ENCODE data around the gene UPP1. TPM values are rescaled to one million over a fixed set of nuclear protein-coding genes. Genes with fewer than 3 reads are reported as not detected.

Gene UPP1
- total RNA-seq, 1 donor from 2014 or later = 10.6 TPM

DNA sequence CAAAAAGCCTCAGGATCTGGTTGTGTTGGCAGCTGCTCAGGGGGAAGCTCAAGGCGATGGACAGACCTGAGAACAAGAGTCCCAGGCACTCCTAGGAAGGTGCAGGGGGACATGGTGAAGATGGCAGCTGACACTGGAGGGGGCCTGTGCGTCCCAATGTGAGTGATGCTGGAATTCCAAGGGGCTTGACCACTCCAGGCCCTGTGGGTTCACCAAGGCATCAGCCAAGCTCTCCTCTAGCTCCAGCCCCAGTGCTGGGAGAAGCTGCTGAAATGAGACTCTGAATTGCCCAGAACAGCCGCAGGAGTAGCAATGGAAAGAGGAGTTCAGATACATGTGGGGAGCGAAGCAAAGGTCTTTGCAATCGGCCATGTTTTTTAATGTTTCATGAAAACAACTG lies 16.0 kb downstream of the UPP1 start:
- Mint-ChIP-seq H3K27me3 (no peaks in the 10 kb centered on the region), H3K4me3 (ENCODE audit: low read depth) (no peak overlapping the region), H3K4me1 (ENCODE audit: low read depth) (peaks cover 5% of the 10 kb centered on the region), H3K27ac (no peak overlapping the region), H3K9me3 (ENCODE audit: low read depth) (no peaks in the 10 kb centered on the region), H3K36me3 (ENCODE audit: insufficient read depth) (peaks cover 29% of the 10 kb centered on the region)
- DNase-seq (ENCODE audit: low spot score, unreplicated experiment) = no peak
- TF ChIP-seq, protein P1, sequence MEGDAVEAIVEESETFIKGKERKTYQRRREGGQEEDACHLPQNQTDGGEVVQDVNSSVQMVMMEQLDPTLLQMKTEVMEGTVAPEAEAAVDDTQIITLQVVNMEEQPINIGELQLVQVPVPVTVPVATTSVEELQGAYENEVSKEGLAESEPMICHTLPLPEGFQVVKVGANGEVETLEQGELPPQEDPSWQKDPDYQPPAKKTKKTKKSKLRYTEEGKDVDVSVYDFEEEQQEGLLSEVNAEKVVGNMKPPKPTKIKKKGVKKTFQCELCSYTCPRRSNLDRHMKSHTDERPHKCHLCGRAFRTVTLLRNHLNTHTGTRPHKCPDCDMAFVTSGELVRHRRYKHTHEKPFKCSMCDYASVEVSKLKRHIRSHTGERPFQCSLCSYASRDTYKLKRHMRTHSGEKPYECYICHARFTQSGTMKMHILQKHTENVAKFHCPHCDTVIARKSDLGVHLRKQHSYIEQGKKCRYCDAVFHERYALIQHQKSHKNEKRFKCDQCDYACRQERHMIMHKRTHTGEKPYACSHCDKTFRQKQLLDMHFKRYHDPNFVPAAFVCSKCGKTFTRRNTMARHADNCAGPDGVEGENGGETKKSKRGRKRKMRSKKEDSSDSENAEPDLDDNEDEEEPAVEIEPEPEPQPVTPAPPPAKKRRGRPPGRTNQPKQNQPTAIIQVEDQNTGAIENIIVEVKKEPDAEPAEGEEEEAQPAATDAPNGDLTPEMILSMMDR (IDR thresholded peaks at IDR 0.05; ENCODE audit: unreplicated experiment) = no peak

DNA sequence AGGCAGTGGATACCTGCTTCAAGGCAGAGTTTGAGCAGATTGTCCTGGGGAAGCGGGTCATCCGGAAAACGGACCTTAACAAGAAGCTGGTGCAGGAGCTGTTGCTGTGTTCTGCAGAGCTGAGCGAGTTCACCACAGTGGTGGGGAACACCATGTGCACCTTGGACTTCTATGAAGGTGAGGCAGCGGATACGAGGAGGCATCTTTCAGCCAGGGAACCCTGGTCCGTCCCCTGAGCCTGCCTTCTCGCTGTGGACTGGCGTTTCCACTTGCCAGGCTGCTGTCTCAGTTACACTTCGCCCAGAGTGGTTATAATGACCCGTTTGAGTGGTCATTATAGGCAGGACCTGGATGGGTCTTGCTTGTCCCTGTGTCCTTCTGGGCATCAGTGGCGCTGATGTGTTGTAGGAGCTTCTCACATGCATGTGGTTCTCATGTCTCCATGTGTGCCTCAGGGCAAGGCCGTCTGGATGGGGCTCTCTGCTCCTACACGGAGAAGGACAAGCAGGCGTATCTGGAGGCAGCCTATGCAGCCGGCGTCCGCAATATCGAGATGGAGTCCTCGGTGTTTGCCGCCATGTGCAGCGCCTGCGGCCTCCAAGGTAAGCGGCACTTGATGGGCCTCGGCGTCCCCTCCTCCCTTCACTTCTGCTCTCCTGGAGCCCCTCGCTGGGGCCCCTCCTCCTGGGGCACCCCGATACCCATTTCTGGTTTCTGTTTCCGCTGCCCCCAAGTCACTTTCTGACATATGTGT lies 18.0 kb downstream of the UPP1 start:
- no peaks in the 10 kb centered on the region for H3K9me3 Mint-ChIP-seq (ENCODE audit: low read depth)
- H3K36me3 Mint-ChIP-seq (ENCODE audit: insufficient read depth) = peaks cover 28% of the 10 kb centered on the region
- no peak overlapping the region for H3K27ac Mint-ChIP-seq
- DNase-seq (ENCODE audit: low spot score, unreplicated experiment) = no peak
- H3K4me3 Mint-ChIP-seq (ENCODE audit: low read depth) = no peak overlapping the region
- TF ChIP-seq, protein P1 (IDR thresholded peaks at IDR 0.05; ENCODE audit: unreplicated experiment) = no peak
- H3K4me1 Mint-ChIP-seq (ENCODE audit: low read depth) = peaks cover 17% of the 10 kb centered on the region
- H3K27me3 Mint-ChIP-seq = no peaks in the 10 kb centered on the region

DNA sequence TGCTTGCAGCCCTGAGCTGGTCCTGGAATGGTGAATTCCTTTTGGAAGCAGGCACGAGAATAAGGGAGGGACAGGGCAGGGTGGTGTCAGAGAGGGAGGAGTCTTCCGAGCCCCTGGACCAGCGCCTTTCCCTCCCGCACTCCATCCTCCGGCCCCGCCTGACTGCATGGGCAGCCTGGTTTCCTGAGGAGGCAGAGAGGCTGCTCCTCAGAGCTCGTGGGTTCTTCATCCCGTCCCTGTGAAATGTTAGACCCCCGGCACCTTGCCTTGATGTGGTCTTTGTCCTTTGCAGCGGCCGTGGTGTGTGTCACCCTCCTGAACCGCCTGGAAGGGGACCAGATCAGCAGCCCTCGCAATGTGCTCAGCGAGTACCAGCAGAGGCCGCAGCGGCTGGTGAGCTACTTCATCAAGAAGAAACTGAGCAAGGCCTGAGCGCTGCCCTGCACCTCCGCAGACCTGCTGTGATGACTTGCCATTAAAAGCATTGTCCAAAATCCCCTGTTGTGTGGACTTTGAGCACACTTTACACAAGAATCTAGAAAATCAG lies 18.9 kb downstream of the UPP1 start:
- Mint-ChIP-seq H3K4me1 (ENCODE audit: low read depth) (peaks cover 17% of the 10 kb centered on the region), H3K4me3 (ENCODE audit: low read depth) (no peak overlapping the region), H3K27me3 (no peaks in the 10 kb centered on the region), H3K36me3 (ENCODE audit: insufficient read depth) (peaks cover 22% of the 10 kb centered on the region), H3K27ac (no peak overlapping the region), H3K9me3 (ENCODE audit: low read depth) (no peaks in the 10 kb centered on the region)
- no peak for DNase-seq (ENCODE audit: low spot score, unreplicated experiment)
- TF ChIP-seq, protein P1 (IDR thresholded peaks at IDR 0.05; ENCODE audit: unreplicated experiment) = no peak

DNA sequence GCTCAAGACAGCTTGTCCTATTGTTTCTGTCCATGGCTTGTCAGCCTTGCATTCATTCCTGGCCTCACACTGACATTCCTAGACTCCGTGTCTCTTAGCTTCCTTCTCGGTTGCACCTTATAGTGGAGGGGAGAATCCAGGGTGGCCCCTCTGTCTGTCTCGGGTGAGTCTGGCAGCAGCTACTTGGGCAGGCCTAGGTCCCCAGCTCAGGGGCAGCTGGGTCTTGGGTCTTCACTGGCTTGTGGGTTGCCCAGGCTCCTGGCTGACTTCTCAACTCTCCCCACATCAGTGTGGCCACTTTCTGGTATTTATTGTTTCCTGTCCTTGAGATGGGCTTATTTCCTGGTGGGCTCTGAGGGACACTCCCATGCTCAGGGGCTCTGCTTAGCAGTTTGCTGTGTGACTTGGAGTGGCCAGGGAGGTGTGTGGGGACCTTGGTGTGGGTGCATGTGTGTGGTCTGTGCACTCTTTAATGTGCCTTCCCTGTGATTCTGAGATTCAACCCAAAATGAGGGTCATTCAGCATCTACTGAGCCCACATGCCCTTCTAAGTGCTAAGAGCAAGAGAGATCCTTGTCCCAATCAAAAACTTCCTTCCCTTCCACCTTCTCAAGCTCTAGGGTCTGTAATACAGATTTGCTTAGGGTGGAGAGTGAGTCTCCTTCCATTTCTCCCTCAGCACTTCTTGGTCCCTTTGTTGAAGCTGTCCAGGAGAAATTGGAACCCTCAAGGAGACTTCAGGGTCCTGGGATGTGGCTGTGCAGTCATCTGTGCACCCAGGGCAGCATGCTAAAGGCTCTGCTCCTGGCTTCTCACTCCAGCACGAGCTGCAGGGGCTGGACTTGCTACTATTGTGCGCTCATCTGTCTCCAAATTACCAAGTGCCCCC lies 20.1 kb downstream of the UPP1 start:
- DNase-seq (ENCODE audit: low spot score, unreplicated experiment) = no peak
- Mint-ChIP-seq H3K36me3 (ENCODE audit: insufficient read depth) (peaks cover 14% of the 10 kb centered on the region), H3K27me3 (no peaks in the 10 kb centered on the region), H3K4me1 (ENCODE audit: low read depth) (peaks cover 17% of the 10 kb centered on the region), H3K4me3 (ENCODE audit: low read depth) (no peak overlapping the region), H3K9me3 (ENCODE audit: low read depth) (no peaks in the 10 kb centered on the region), H3K27ac (no peak overlapping the region)
- TF ChIP-seq, protein P1 (IDR thresholded peaks at IDR 0.05; ENCODE audit: unreplicated experiment) = no peak
